GM12872 (cell line): ENCODE measurements around the gene SLC36A4.
A peak's percentile ranks its signal among the peaks of the same experiment; 100 is the strongest.

Experiments used
- CTCF ChIP-seq: IDR thresholded peaks from 3 replicates; pipeline ENCODE4 v1.5.1; 2011; ENCODE audit warnings: low read depth, mild to moderate bottlenecking, low read length, moderate library complexity; ENCODE audit not compliant: insufficient read depth

Gene SLC36A4

GRCh38 chr11:93209466-93209865, 11.7 kb upstream of the SLC36A4 start:
- no peak for TF ChIP-seq CTCF

GRCh38 chr11:93208663-93209270, 11.0 kb upstream of the SLC36A4 start:
- TF ChIP-seq CTCF: no peak

DNA sequence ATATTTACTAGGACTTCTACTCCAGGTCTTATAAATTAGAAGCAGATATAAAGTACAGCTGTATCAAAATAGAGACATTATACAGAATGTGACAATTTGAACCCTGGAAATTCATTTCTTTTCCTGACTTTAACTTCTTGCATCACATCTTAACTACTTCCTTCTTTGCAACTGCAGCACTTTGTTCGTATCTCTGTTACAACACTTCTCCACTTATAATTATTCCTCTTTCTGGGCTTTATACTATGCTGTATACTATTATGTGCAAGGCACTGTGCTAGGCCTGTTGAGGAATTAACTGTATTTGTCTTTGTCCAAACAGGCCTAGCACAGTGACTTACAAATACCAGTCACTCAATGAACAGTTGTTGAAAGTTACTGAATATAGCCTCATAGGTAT, 1.8 kb upstream of the SLC36A4 start:
- no peak for TF ChIP-seq CTCF

DNA sequence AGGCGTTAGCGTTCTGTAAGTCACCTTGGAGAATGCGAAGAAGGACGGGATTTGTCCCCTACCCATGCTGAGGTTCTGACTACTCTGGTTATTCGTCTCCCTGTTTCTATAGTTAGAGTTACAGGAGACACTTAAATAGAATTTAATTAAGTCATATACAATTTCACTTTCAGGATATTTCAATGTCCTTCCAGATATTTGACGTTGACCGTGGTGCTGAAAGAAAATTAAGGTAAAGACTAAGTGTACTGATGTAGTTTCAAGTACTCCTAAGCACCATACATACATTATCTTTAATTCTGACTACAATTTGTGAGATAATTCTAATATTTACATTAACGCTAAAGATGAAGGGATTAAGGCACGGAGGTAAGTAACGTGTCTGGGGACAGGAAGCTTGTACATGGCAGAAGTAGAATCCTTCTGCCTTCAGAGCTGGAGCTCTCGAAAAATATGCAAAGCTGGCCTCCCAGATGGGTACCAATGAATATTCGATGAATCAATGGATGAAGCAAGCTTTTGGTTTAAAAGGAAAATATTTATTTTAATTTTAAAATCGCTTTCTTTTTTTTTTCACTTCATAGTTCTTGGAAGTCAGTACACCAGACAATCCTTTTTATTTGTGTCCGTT, 539 bp upstream of the SLC36A4 start:
- no peak for TF ChIP-seq CTCF

- peak; percentile 36; the same call in 1 of the 3 replicates for TF ChIP-seq CTCF
Measured at GRCh38 chr11:93196816-93197379, 893 bp downstream of the SLC36A4 start.

DNA sequence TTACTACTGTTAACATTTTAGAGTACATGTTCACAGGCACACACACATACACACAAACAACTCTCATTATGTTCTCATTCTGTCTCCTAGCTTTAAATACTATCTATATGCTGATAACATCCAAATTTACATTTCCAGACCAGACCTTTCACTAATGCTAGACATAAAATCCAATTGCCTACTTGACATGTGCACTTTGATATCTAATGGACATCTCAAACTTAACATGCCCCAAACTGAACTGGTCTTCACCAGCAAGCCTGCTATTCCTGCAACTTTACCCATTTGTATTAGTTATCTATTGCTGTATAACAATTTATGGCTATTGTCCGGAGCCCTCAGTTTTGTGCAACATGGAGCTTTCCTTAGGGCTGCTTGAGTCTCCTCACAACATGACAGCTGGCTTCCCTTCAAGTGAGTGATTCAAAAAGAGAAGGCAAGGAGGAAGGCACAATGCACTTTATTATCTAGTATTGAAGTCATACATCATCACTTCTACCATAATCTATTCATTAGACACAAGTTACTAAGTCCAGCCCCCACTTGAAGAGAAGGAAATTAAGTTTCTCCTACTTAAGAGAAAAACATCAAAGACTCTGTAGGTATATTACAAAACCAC, 3.0 kb downstream of the SLC36A4 start:
- no peak for TF ChIP-seq CTCF

GRCh38 chr11:93193731-93194130, 4.1 kb downstream of the SLC36A4 start:
- TF ChIP-seq CTCF: no peak
